RWPE2 (cell line): ENCODE measurements around the gene SLC7A4.
A peak's percentile ranks its signal among the peaks of the same experiment; 100 is the strongest.

Experiments used
- ATAC-seq: fragments of 200-7000 bp; cut with Tn5 transposase; 3 replicates; pipeline ENCODE4 v1.9.1; 2021; ENCODE audit warnings: low read depth
- DNase-seq: peaks from one replicate; pipeline ENCODE4 v3.0.0-alpha.2; 2020; ENCODE audit warnings: low spot score
- H3K27ac ChIP-seq: fragments of 450-650 bp; 2 replicates; pipeline ENCODE4 v1.5.1; 2017; ENCODE audit warnings: mild to moderate bottlenecking; ENCODE audit not compliant: poor library complexity, severe bottlenecking
- H3K27me3 ChIP-seq: fragments of 250-450 bp; sonication (Bioruptor Pico); 2 replicates; pipeline ENCODE4 v1.5.1; 2021; ENCODE audit warnings: mild to moderate bottlenecking, moderate library complexity; ENCODE audit not compliant: insufficient read depth, poor library complexity, severe bottlenecking
- H3K36me3 ChIP-seq: fragments of 250-450 bp; sonication (Bioruptor Pico); 2 replicates; pipeline ENCODE4 v1.5.1; 2020; ENCODE audit warnings: low read depth, mild to moderate bottlenecking, moderate library complexity
- H3K4me1 ChIP-seq: fragments of 250-450 bp; sonication (Bioruptor Pico); 2 replicates; pipeline ENCODE4 v1.5.1; 2021; ENCODE audit warnings: mild to moderate bottlenecking, moderate library complexity; ENCODE audit not compliant: insufficient read depth, poor library complexity, severe bottlenecking
- H3K4me3 ChIP-seq: fragments of 250-450 bp; sonication (Bioruptor Pico); 2 replicates; pipeline ENCODE4 v1.5.1; 2021; ENCODE audit warnings: mild to moderate bottlenecking, moderate library complexity; ENCODE audit not compliant: severe bottlenecking
- H3K9me3 ChIP-seq: fragments of 250-450 bp; sonication (Bioruptor Pico); 2 replicates; pipeline ENCODE4 v1.5.1; 2021; ENCODE audit warnings: mild to moderate bottlenecking, moderate library complexity; ENCODE audit not compliant: severe bottlenecking
- CTCF ChIP-seq: fragments of 450-650 bp; IDR thresholded peaks from one replicate; pipeline ENCODE4 v1.5.1; 2017; ENCODE audit warnings: mild to moderate bottlenecking, moderate library complexity; ENCODE audit not compliant: poor library complexity, severe bottlenecking

SLC7A4 gene

GRCh38 chr22:20988573-20989322 is 43.6 kb downstream of the SLC7A4 start:
- Histone ChIP-seq H3K4me3 (no peak overlapping the region), H3K27me3 (no peaks in the 10 kb centered on the region), H3K9me3 (no peaks in the 10 kb centered on the region), H3K27ac (no peak overlapping the region), H3K36me3 (peaks cover 48% of the 10 kb centered on the region), H3K4me1 (no peaks in the 10 kb centered on the region)
- ATAC-seq, result no peak
- TF ChIP-seq CTCF, result no peak
- no peak for DNase-seq

DNA sequence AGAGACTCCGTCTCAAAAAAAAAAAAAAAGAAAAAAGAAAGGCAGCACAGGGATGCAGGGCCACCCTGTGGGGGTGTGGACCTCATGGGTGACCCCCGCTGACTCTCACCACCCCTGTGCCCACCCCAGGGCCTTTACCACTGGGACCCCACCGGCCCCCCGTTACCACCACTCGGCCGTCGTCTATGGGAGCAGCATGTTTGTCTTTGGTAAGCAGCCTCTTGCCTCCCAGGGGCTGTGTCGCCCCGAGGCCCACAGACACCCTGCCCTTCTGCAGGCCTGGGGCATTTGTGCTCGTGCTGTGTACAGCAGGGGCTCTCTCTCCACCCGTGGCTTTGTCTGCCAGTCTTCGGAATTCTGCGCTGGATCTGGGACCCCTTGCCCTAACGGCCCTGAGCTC is 45.0 kb downstream of the SLC7A4 start:
- TF ChIP-seq CTCF, result no peak
- ATAC-seq, result no peak
- DNase-seq, result no peak
- no peaks in the 10 kb centered on the region for H3K4me1 ChIP-seq
- H3K9me3 ChIP-seq, result no peaks in the 10 kb centered on the region
- no peak overlapping the region for H3K27ac ChIP-seq
- no peaks in the 10 kb centered on the region for H3K27me3 ChIP-seq
- no peak overlapping the region for H3K4me3 ChIP-seq
- peaks cover 49% of the 10 kb centered on the region for H3K36me3 ChIP-seq

DNA sequence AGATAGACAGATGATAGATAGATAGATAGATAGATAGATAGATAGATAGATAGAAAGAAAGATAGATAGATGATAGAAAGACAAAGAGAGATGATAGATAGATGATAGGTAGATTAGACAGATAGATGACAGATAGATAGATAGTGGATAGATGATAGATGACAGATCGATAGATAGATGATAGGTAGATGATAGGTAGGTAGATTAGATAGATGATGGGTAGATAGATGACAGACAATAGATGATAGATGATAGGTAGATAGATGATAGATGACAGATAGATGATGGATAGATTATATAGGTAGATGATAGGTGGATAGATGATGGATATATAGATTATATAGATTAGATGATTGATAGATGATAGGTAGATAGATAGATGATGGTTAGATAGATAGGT is 46.0 kb downstream of the SLC7A4 start:
- Histone ChIP-seq H3K4me3 (no peak overlapping the region), H3K27me3 (no peaks in the 10 kb centered on the region), H3K27ac (no peak overlapping the region), H3K4me1 (no peaks in the 10 kb centered on the region), H3K9me3 (no peaks in the 10 kb centered on the region), H3K36me3 (peaks cover 42% of the 10 kb centered on the region)
- no peak for DNase-seq
- TF ChIP-seq CTCF, result no peak
- no peak for ATAC-seq

- H3K4me1 ChIP-seq, result no peaks in the 10 kb centered on the region
- DNase-seq (no peak), ATAC-seq (no peak)
- H3K36me3 ChIP-seq, result peaks cover 42% of the 10 kb centered on the region
- no peak for TF ChIP-seq CTCF
- H3K27ac ChIP-seq, result no peak overlapping the region
- no peaks in the 10 kb centered on the region for H3K27me3 ChIP-seq
- H3K4me3 ChIP-seq, result no peak overlapping the region
- no peaks in the 10 kb centered on the region for H3K9me3 ChIP-seq
Observed at GRCh38 chr22:20985720-20986119, 46.6 kb downstream of the SLC7A4 start.

GRCh38 chr22:20983081-20983771 is 49.1 kb downstream of the SLC7A4 start:
- Histone ChIP-seq H3K36me3 (peaks cover 30% of the 10 kb centered on the region), H3K27me3 (no peaks in the 10 kb centered on the region), H3K4me1 (no peaks in the 10 kb centered on the region), H3K27ac (no peak overlapping the region), H3K4me3 (peak overlapping the region; percentile 84), H3K9me3 (no peaks in the 10 kb centered on the region)
- TF ChIP-seq CTCF, result no peak
- no peak for DNase-seq
- no peak for ATAC-seq
